GM12878 (cell line): Measurements from ENCODE around the gene CBFA2T3. TPM values are rescaled to one million over a fixed set of nuclear protein-coding genes. Genes with fewer than 3 reads are reported as not detected.

ENCODE experiments used
- BHLHE40 ChIP-seq, 2 experiments: fragments of 450-650 bp in 1 of 2; IDR thresholded peaks; 2 replicates each; pipeline ENCODE4 v1.6.1; 2011 to 2017; ENCODE audit warnings: low read depth in 2 of 2, borderline replicate concordance in 1 of 2, improper control_type of control experiment in 1 of 2, low read length in 1 of 2, mild to moderate bottlenecking in 1 of 2
- CREB1 ChIP-seq: IDR thresholded peaks from 2 replicates; pipeline ENCODE4 v1.6.1; 2012; ENCODE audit warnings: low read depth, mild to moderate bottlenecking, inconsistent platforms
- CREM ChIP-seq: IDR thresholded peaks from 2 replicates; pipeline ENCODE4 v1.6.1; 2014; ENCODE audit warnings: antibody characterized with exemption, low read depth
- DPF2 ChIP-seq: fragments of 450-650 bp; IDR thresholded peaks from 2 replicates; pipeline ENCODE4 v1.6.1; 2017; ENCODE audit warnings: mild to moderate bottlenecking
- EGR1 ChIP-seq, 2 experiments: IDR thresholded peaks; 1 replicate in 1 of 2; 2 replicates in 1 of 2; pipeline ENCODE4 v1.6.1; 2011 to 2012; ENCODE audit warnings: low read depth in 2 of 2, low read length in 2 of 2, borderline replicate concordance in 1 of 2, mild to moderate bottlenecking in 1 of 2, moderate library complexity in 1 of 2
- ESRRA ChIP-seq: IDR thresholded peaks from 2 replicates; pipeline ENCODE4 v1.6.1; 2012; ENCODE audit warnings: mild to moderate bottlenecking, low read length, improper control_type of control experiment
- IRF5 ChIP-seq: fragments of 450-650 bp; IDR thresholded peaks from 2 replicates; pipeline ENCODE4 v1.6.1; 2017; ENCODE audit warnings: borderline replicate concordance
- MLLT1 ChIP-seq: fragments of 450-650 bp; IDR thresholded peaks from 2 replicates; pipeline ENCODE4 v1.6.1; 2016; ENCODE audit warnings: mild to moderate bottlenecking
- NBN ChIP-seq: fragments of 450-650 bp; IDR thresholded peaks from 2 replicates; pipeline ENCODE4 v1.6.1; 2016
- NFYB ChIP-seq: IDR thresholded peaks from 2 replicates; pipeline ENCODE4 v1.6.1; 2011; ENCODE audit warnings: low read depth, mild to moderate bottlenecking, low read length, improper control_type of control experiment, moderate library complexity; ENCODE audit not compliant: insufficient read depth
- PAX5 ChIP-seq: IDR thresholded peaks from 2 replicates; pipeline ENCODE4 v1.6.1; 2011; ENCODE audit warnings: low read depth, low read length, borderline replicate concordance
- PKNOX1 ChIP-seq: fragments of 450-650 bp; IDR thresholded peaks from 2 replicates; pipeline ENCODE4 v1.6.1; 2016; ENCODE audit warnings: mild to moderate bottlenecking
- RUNX3 ChIP-seq: IDR thresholded peaks from 2 replicates; pipeline ENCODE4 v1.6.1; 2012; ENCODE audit warnings: low read length, inconsistent platforms
- STAT1 ChIP-seq: fragments of 450-650 bp; conservative IDR thresholded peaks from 2 replicates; pipeline ENCODE4 v1.6.1; 2014; ENCODE audit warnings: antibody characterized with exemption, mild to moderate bottlenecking
- TAF1 ChIP-seq: IDR thresholded peaks from 2 replicates; pipeline ENCODE4 v1.6.1; 2011; ENCODE audit warnings: mild to moderate bottlenecking, low read depth, low read length, borderline replicate concordance
- TCF12 ChIP-seq: IDR thresholded peaks from 2 replicates; pipeline ENCODE4 v1.6.1; 2011; ENCODE audit warnings: low read depth, mild to moderate bottlenecking, low read length
- polyA plus RNA-seq, 11 experiments: library from polyadenylated mRNA; depleted of rRNA in 4 of 11; unstranded in 6 of 11; stranded (reverse) in 5 of 11; fragments of >200 nt; fragmentation: Nextera tagmentation in 4 of 11; fragmentation: Illumina TruSeq in 1 of 11; extraction: Ambion mirVana in 4 of 11; extraction: Trizol in 1 of 11; gene quantifications; 1 replicate in 1 of 11; 2 replicates in 10 of 11; pipeline versions ENCODE4 v1.2.1 to v1.2.3, GENCODE V29; 2011 to 2016; ENCODE audit warnings: inconsistent platforms in 2 of 11, missing spikeins in 2 of 11, low read depth in 1 of 11
- total RNA-seq, 4 experiments: library from RNA; depleted of rRNA in 3 of 4; stranded (reverse); fragments of >200 nt in 3 of 4; fragmentation: Illumina TruSeq in 1 of 4; extraction: Trizol in 1 of 4; gene quantifications; 2 replicates each; pipeline versions ENCODE4 v1.2.1 to v1.2.3, GENCODE V29; 2013 to 2021
- TF ChIP-seq, protein P1 (sequence below): fragments of 450-650 bp; conservative IDR thresholded peaks from 2 replicates; pipeline ENCODE4 v1.6.1; 2017; ENCODE audit warnings: mild to moderate bottlenecking, moderate library complexity
- TF ChIP-seq, protein P2 (sequence below): fragments of 450-650 bp; formaldehyde crosslinking; IDR thresholded peaks from 2 replicates; pipeline ENCODE4 v1.5.0; 2022; ENCODE audit warnings: mild to moderate bottlenecking, missing genetic modification characterization

The CBFA2T3 gene
- total and polyA plus RNA-seq, 10 of the 15 experiments (the other 5 are each of a cell fraction or from before 2014, with no cell fraction given) = 0.69 to 42.6 (median 4.5) TPM

- TF ChIP-seq, protein P1, sequence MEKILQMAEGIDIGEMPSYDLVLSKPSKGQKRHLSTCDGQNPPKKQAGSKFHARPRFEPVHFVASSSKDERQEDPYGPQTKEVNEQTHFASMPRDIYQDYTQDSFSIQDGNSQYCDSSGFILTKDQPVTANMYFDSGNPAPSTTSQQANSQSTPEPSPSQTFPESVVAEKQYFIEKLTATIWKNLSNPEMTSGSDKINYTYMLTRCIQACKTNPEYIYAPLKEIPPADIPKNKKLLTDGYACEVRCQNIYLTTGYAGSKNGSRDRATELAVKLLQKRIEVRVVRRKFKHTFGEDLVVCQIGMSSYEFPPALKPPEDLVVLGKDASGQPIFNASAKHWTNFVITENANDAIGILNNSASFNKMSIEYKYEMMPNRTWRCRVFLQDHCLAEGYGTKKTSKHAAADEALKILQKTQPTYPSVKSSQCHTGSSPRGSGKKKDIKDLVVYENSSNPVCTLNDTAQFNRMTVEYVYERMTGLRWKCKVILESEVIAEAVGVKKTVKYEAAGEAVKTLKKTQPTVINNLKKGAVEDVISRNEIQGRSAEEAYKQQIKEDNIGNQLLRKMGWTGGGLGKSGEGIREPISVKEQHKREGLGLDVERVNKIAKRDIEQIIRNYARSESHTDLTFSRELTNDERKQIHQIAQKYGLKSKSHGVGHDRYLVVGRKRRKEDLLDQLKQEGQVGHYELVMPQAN = no peak
- TF ChIP-seq ESRRA (no peak), DPF2 (no peak), TCF12 (0 out of 2 replicates have a peak, but pooled peaks have one; percentile 14), IRF5 (no peak), TAF1 (no peak), NFYB (no peak), CREM (peak; percentile 58; the same call in 1 of the 2 replicates), STAT1 (no peak), EGR1 (IDR thresholded peaks at IDR 0.05; ENCODE audit: borderline replicate concordance in 1 of 2, low read depth in 2 of 2, low read length in 2 of 2) (peak in 1 of 2 experiments; percentile 59; a peak in 1 of 3 replicates), RUNX3 (0 out of 2 replicates have a peak, but pooled peaks have one; percentile 25), PAX5 (0 out of 2 replicates have a peak, but pooled peaks have one; percentile 18), MLLT1 (no peak), NBN (no peak), CREB1 (peak; percentile 63), BHLHE40 (IDR thresholded peaks at IDR 0.05; ENCODE audit: borderline replicate concordance in 1 of 2, low read depth in 2 of 2, low read length in 1 of 2) (peak in 1 of 2 experiments; percentile 42; a peak in 1 of 4 replicates), PKNOX1 (no peak)
- TF ChIP-seq, protein P2, sequence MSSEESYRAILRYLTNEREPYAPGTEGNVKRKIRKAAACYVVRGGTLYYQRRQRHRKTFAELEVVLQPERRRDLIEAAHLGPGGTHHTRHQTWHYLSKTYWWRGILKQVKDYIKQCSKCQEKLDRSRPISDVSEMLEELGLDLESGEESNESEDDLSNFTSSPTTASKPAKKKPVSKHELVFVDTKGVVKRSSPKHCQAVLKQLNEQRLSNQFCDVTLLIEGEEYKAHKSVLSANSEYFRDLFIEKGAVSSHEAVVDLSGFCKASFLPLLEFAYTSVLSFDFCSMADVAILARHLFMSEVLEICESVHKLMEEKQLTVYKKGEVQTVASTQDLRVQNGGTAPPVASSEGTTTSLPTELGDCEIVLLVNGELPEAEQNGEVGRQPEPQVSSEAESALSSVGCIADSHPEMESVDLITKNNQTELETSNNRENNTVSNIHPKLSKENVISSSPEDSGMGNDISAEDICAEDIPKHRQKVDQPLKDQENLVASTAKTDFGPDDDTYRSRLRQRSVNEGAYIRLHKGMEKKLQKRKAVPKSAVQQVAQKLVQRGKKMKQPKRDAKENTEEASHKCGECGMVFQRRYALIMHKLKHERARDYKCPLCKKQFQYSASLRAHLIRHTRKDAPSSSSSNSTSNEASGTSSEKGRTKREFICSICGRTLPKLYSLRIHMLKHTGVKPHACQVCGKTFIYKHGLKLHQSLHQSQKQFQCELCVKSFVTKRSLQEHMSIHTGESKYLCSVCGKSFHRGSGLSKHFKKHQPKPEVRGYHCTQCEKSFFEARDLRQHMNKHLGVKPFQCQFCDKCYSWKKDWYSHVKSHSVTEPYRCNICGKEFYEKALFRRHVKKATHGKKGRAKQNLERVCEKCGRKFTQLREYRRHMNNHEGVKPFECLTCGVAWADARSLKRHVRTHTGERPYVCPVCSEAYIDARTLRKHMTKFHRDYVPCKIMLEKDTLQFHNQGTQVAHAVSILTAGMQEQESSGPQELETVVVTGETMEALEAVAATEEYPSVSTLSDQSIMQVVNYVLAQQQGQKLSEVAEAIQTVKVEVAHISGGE (CRISPR knock-in tag) = no peak
Measured at GRCh38 chr16:88999457-89000206, 22.6 kb upstream of the CBFA2T3 start (continued).
